ENCODE data around the gene FOXO3. TPM values are rescaled to one million over a fixed set of nuclear protein-coding genes. Genes with fewer than 3 reads are reported as not detected.

FOXO3 gene
- total and polyA plus RNA-seq, 2 of the 8 experiments (the other 6 are each of a cell fraction or from before 2014, with no cell fraction given): 13.1 to 19.3 TPM

DNA sequence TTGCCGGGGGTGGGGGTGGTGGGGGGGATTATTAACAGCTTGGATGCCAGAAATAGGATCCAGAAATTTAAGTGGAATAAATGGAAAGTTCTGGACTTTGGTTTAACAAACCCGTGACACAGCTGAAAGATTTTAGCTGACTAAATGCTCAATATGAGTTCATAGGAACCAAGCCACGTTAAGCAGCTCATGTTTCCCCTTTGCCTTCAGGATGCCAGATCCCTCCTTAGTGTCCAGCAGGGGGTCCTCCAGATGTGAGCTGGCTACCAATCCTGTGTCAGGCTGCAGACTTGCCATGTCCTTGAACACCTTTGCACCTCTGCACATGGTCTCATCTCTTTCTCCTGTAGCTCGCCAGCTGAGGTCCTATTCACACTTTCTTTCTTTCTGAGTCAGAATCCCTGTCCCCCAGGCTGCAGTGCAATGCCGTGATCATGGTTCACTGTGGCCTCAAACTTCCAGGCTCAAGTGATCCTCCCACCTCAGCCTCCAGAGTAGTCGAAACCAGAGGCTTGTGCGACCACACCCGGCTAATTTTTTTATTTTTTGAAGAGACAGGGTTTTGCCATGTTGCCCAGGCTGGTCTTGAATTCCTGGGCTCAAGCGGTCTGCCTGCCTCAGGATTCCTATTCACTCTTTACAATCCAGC, 154.2 kb downstream of the FOXO3 start:
- Histone ChIP-seq H3K4ac (replicated peaks; ENCODE audit: insufficient read length, low read depth, low read length) (no peak overlapping the region), H3K79me2 (ENCODE audit: control insufficient read depth in 1 of 2, insufficient read depth in 2 of 2, low read length in 2 of 2) (no peaks in the 10 kb centered on the region), H3K18ac (ENCODE audit: extremely low read depth, low read length) (no peak overlapping the region), H3K23ac (ENCODE audit: insufficient read length) (no peak overlapping the region), H2AK5ac (ENCODE audit: low read depth, low read length) (no peak overlapping the region), H3K79me1 (ENCODE audit: low read depth, low read length) (no peaks in the 10 kb centered on the region), H3K4me3 (ENCODE audit: extremely low read depth in 1 of 4, insufficient read depth in 2 of 4, low read depth in 3 of 4, low read length in 4 of 4) (no peak overlapping the region), H3K23me2 (ENCODE audit: low read depth, low read length) (no peaks in the 10 kb centered on the region; the same call in 1 of the 2 replicates), H3K14ac (ENCODE audit: insufficient read length) (no peak overlapping the region), H4K91ac (replicated peaks; ENCODE audit: insufficient read length, low read length) (no peak overlapping the region), H3K27me3 (replicated peaks in 1 of 4; ENCODE audit: control insufficient read depth in 3 of 4, extremely low read depth in 1 of 4, insufficient read depth in 3 of 4, low read length in 3 of 4) (no peaks in the 10 kb centered on the region; a peak in 1 of 7 replicates), H4K20me1 (replicated peaks in 1 of 2; ENCODE audit: control insufficient read depth in 1 of 2, insufficient read depth in 2 of 2, low read length in 2 of 2) (no peaks in the 10 kb centered on the region), H2BK15ac (ENCODE audit: low read length) (no peak overlapping the region), H2BK5ac (ENCODE audit: low read depth, low read length) (no peak overlapping the region), H2AFZ (ENCODE audit: low read length) (no peak overlapping the region), H2BK20ac (ENCODE audit: low read length) (no peak overlapping the region), H3K9me3 (ENCODE audit: insufficient read depth in 2 of 2, low read depth in 1 of 2, low read length in 1 of 2) (no peaks in the 10 kb centered on the region), H3K9ac (replicated peaks in 1 of 4; ENCODE audit: extremely low read depth in 1 of 4, low read depth in 3 of 4, low read length in 3 of 4) (no peak overlapping the region), H3K27ac (ENCODE audit: low read depth, low read length) (no peak overlapping the region), H4K8ac (ENCODE audit: extremely low read depth, insufficient read depth, low read length) (no peak overlapping the region), H3K4me2 (ENCODE audit: insufficient read depth in 1 of 2, low read depth in 2 of 2, low read length in 2 of 2) (no peak overlapping the region), H4K5ac (ENCODE audit: insufficient read length, low read depth, low read length) (no peak overlapping the region), H3K56ac (replicated peaks; ENCODE audit: insufficient read length, low read depth, low read length) (no peak overlapping the region), H2BK120ac (replicated peaks; ENCODE audit: low read depth, low read length) (no peak overlapping the region), H3K4me1 (replicated peaks in 1 of 4; ENCODE audit: control insufficient read depth in 3 of 4, insufficient read depth in 4 of 4, low read length in 3 of 4) (peaks cover 0 to 4% (median 0%) of the 10 kb centered on the region in 4 experiments; a peak in 1 of 7 replicates), H2BK12ac (ENCODE audit: low read depth, low read length) (no peak overlapping the region), H3K36me3 (ENCODE audit: control insufficient read depth in 2 of 4, insufficient read depth in 4 of 4, low read length in 3 of 4) (no peaks in the 10 kb centered on the region)
- DNase-seq (ENCODE audit: low read depth in 1 of 2, low spot score in 2 of 2): no peak
- CTCF ChIA-PET (ENCODE audit: partially characterized antibody): interaction anchor here (0.6 to 2.7 kb wide), 9 partner anchors 10 to 173 kb away, joined by 3 to 8 read pairs (median 3); no protein-coding TSS in a partner anchor
- no peak for FAIRE-seq
- POLR2A ChIA-PET (ENCODE audit: partially characterized antibody): no interaction called here
- WGBS, 2 experiments (ENCODE audit: extremely low coverage in 1 of 2, insufficient coverage in 1 of 2, insufficient read length in 1 of 2, insufficient replicate concordance in 2 of 2, low coverage in 1 of 2, low lambda C conversion rate in 2 of 2, missing lambda C conversion rate in 1 of 2): 84% methylated on average over 9 of the region's 9 CpGs; no CpG with 5 or more reads in 1 of the 2 experiments
- TF ChIP-seq JUND (IDR thresholded peaks at IDR 0.05; ENCODE audit: low read length) (no peak), EP300 (IDR thresholded peaks at IDR 0.05; ENCODE audit: borderline replicate concordance in 1 of 2, low read depth in 2 of 2, low read length in 2 of 2) (no peak), FOSL1 (IDR thresholded peaks at IDR 0.05; ENCODE audit: insufficient read depth, low read depth, low read length) (no peak), ZNF274 (IDR thresholded peaks at IDR 0.05; ENCODE audit: borderline replicate concordance, extremely low read depth, low read length) (no peak)
- TF ChIP-seq, protein P1, sequence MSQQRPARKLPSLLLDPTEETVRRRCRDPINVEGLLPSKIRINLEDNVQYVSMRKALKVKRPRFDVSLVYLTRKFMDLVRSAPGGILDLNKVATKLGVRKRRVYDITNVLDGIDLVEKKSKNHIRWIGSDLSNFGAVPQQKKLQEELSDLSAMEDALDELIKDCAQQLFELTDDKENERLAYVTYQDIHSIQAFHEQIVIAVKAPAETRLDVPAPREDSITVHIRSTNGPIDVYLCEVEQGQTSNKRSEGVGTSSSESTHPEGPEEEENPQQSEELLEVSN (IDR thresholded peaks at IDR 0.05): no peak
